SKM-1 treated with dmso at 0.1 percent for 144 hours (cell line): Measurements from ENCODE around the gene MAGEA9.
"Not testable (repeated sequence)": the region's sequence is repeated elsewhere in the genome, so short reads cannot be mapped to it uniquely, and the experiment has no call there.

Experiments
- DNase-seq: peaks from one replicate; lab custom pipeline; 2025; ENCODE audit not compliant: unreplicated experiment; lab: John Stamatoyannopoulos, UW

The MAGEA9 gene

DNA sequence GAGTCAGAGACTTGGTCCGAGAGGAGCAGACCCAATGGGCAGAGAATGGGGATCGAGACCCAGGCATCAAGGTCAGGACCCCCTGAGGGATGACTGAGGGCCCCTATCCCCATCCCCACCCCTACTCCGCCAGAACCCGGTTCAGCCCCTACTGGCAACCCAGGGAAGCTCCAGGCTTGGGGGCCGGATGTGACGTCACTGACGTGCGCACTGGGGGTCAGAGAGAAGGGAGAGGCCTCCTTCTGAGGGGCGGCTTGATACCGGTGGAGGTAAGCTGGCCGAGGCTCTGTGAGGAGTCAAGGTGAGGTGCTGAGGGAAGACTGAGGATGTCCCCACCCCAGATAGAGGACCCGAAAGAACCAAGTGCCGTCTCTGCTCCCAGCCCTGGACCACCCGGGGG lies at the start of gene MAGEA9:
MAGEA9 (plus strand) TSS at position 204 of the 400 bp plus-strand sequence. CDS start 4,281 bp downstream, outside the sequence.
- not testable (repeated sequence) for DNase-seq

DNA sequence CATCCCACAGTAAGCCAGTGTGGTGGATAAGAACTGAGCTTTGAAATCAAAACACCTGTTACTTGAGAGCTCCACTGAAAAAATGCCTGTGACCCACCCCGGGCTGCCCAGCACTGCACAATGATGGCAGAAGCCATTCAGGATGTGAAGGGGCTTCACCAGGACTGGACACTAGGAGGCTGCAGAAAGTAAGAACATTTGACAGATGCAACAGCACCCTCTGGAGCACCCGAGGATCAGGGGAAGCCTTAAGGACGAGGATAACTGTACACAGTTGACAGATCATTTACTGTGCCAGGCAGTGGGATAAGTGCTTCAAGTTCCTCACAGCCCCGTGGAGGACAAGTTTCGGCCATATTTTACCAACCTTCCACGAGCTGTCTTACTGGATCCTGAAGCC lies 39.5 kb upstream of the MAGEA9 start:
- not testable (repeated sequence) for DNase-seq

GRCh38 chrX:149746390-149747007 lies 35.2 kb upstream of the MAGEA9 start:
- DNase-seq, result not testable (repeated sequence)

- no peak for DNase-seq
Observed at GRCh38 chrX:149757206-149758067, 24.3 kb upstream of the MAGEA9 start.

DNA sequence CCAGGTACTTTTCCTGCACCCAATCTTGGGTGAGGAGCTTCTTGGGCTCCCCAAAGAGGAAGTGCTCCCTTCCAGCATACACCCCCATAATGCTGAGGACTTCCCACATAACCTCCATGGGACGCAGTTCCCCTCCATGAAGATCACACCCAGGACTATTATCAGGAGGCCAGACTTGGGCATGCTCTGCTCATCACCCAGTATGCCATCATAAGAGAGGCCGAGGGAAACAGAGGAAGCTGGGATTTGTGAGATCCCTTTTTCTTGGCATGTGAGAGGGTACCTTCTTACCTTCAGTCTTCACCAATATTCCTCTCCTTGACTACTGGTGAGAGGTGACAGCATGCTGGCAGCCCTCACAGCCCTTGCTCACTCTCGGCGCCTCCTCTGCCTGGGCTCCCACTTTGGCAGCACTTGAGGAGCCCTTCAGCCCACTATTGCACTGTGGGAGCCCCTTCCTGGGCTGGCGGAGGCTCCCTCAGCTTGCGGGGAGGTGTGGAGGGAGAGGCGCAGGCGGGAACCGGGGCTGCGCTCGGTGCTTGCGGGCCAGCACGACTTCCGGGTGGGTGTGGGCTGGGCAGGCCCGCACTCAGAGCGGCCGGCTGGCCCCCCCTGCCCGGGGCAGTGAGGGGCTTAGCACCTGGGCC lies 23.5 kb upstream of the MAGEA9 start:
- no peak for DNase-seq

GRCh38 chrX:149758715-149759078 lies 23.0 kb upstream of the MAGEA9 start:
- not testable (repeated sequence) for DNase-seq

DNA sequence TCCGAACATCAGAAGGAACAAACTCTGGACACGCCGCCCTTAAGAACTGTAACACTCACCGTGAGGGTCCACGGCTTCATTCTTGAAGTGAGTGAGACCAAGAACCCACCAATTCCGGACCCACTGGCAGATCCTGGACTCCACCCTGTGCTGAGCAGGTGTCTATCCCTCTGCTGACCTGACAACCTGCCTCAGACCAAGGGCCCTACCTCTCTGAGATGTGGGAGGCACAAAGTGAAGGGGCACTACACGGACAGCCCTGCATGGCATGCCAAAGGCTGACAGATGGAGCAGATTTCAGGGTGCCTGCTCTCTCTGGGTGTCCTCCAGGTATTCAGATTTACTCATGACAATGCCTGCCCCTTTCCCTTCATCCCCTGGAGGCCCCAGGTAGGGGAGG lies 21.9 kb upstream of the MAGEA9 start:
- no peak for DNase-seq

DNA sequence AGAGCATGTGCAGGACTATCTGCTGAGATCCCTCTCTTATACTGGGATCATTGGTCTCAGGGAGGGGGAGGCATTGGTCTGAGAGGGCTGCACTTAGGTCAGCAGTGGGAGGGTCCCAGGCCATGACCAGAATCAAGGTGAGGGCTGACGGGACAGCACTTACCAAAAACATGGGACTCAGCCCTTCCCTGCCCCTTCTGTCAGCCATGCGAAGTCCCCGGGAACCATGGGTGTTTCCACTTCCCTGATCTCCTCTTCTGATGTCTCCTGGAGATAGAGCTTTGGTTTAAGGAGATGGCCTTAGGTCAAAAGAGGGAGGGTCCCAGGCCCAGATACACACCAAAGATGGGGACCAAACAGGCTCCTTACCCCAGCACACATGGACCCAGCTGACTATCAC lies 20.8 kb upstream of the MAGEA9 start:
- no peak for DNase-seq

- DNase-seq, result not testable (repeated sequence)
Observed at GRCh38 chrX:149761858-149762674, 19.7 kb upstream of the MAGEA9 start.

GRCh38 chrX:149762696-149763614 lies 18.8 kb upstream of the MAGEA9 start:
- no peak for DNase-seq

DNA sequence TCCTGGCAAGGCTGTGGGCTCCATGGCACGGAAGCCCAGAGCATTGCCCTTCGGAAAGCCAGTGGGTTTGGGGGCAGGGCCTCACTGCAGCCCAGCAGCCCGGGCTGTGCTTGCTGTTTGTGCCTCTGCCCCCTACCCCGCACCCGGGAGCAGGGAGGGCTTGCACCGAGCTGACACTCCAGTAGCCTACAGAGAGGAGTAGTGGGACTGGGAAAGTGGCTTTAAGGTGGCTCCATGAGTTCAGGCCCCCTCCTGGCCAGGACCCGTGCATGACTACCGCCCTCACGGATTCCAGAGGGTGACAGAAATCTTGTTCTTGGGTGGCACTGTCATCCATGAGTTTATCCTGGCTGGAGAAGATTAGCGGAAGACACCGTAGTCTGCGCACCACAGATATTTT lies 11.4 kb upstream of the MAGEA9 start:
- not testable (repeated sequence) for DNase-seq

- not testable (repeated sequence) for DNase-seq
Observed at GRCh38 chrX:149773026-149773425, 8.7 kb upstream of the MAGEA9 start.

GRCh38 chrX:149773768-149774167 lies 8.0 kb upstream of the MAGEA9 start, which contains the start of gene HSFX1:
HSFX1 (plus strand) TSS chrX:149774068; CDS start chrX:149774682, 614 bp downstream.
- not testable (repeated sequence) for DNase-seq

DNA sequence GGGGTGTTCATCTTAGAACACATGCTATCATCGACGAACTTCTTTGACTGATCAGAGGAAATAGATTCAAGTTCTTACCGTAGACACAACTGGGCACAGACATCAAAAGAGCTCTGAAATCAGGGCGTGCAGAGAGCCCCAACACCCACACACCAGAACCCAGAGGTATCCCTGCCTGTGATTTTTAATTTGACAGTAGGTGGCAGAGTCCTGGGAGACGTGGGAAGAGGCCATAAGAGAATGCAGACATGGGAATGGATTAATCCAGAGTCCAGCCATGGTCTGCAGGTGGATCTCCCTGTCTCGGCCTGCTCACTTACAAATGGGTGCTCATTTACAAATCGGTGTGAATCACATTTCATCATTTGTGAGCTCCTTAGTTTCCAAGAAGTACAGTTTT lies 3.7 kb upstream of the MAGEA9 start:
- not testable (repeated sequence) for DNase-seq

DNA sequence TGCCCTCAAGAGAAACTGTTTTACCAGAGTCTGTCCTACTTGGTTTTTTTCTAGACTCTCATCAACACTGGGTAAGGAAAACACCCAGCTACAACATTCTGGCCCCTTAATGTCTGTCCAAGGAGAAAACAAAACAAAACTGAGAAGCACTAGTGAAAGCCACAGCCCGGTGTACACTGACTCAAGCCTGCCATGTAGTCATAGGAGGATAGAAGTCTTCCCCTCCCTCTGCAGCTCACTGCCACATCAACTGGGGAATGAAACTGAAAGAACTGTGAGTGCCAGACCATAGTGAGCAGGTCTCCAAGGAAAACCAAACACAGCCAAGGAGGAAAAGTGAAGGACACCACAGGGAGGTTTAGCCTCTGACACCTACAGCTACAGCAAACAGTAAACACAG lies 13.8 kb downstream of the MAGEA9 start:
- DNase-seq, result not testable (repeated sequence)

DNA sequence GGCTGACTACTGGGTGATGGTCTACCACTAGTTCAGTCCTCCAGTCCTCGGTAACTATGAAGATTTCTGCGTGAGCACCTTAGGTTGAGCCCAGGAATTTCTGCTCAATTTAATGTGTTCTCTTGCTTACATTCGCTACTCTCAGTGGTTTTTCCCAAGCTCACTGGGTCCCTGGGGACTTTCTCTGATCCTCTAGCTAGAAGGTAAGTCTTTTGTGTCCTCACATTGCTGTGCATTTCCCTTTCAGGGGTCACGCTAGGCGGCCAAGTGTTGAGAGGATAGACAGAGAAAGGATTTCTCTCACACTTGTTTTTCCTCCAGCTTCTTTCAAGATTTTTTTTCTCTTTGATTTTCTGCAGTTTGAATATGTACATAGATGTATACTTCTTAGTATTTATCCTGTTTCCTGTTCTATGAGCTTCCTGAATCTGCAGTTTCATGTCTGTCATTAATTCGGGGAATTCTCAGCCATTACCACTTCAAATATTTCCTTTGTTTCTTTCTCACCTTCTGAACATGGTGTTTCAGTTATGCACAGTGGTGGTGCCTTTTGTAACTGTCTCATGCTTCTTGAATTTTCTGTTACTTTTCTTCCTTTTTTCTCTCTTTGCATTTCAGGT lies 17.5 kb downstream of the MAGEA9 start:
- no peak for DNase-seq

DNA sequence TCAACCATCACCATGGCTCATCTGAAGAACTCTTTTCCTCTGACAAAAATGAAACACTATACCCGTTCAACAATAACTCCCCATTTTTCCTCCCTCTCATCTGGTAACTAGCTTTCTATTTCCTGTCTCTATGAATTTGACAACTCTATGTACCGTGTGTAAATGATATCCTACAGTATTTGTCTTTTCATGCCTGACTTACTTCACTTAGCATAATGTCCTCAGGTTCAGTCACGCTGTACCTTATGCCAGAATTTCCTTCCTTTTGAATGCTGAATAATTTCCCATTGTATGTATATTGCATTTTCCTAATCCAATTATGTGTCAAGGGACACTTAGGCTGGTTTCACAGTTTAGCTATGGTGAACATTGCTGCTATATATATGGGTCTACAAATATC lies 18.2 kb downstream of the MAGEA9 start:
- DNase-seq, result no peak

GRCh38 chrX:149803458-149804062 lies 21.8 kb downstream of the MAGEA9 start:
- no peak for DNase-seq

GRCh38 chrX:149804102-149804501 lies 22.4 kb downstream of the MAGEA9 start:
- no peak for DNase-seq
